Measurements from ENCODE around the gene VPS11. TPM values are rescaled to one million over a fixed set of nuclear protein-coding genes. Genes with fewer than 3 reads are reported as not detected.

VPS11 gene
- total RNA-seq, 1 donor: 24.6 TPM

DNA sequence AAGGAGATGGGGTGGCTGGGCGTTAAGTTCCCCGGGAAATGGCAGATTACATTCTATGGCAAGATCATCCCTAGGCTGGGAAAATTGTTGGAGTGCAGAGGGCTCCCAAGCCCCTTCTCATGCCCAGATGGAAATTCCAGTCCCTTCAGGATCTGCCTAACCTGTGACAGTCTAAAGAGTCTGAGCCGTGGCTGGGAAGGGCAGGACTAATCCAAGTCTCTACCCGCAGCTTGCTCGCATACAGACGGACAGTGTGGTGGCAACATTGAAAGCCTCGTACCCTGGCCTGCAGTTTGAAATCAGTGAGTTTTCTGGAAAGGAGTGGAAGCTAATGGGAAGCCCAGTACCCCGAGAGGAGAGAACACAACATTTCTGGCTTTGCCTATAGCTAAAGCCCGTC lies 20.8 kb downstream of the VPS11 start:
- DNase-seq (ENCODE audit: low read depth): no peak
- H3K4me3 ChIP-seq (ENCODE audit: low read depth, low read length): no peak overlapping the region
- TF ChIP-seq, protein P1, sequence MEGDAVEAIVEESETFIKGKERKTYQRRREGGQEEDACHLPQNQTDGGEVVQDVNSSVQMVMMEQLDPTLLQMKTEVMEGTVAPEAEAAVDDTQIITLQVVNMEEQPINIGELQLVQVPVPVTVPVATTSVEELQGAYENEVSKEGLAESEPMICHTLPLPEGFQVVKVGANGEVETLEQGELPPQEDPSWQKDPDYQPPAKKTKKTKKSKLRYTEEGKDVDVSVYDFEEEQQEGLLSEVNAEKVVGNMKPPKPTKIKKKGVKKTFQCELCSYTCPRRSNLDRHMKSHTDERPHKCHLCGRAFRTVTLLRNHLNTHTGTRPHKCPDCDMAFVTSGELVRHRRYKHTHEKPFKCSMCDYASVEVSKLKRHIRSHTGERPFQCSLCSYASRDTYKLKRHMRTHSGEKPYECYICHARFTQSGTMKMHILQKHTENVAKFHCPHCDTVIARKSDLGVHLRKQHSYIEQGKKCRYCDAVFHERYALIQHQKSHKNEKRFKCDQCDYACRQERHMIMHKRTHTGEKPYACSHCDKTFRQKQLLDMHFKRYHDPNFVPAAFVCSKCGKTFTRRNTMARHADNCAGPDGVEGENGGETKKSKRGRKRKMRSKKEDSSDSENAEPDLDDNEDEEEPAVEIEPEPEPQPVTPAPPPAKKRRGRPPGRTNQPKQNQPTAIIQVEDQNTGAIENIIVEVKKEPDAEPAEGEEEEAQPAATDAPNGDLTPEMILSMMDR (IDR thresholded peaks at IDR 0.05; ENCODE audit: insufficient read depth, low read depth, low read length): no peak

DNA sequence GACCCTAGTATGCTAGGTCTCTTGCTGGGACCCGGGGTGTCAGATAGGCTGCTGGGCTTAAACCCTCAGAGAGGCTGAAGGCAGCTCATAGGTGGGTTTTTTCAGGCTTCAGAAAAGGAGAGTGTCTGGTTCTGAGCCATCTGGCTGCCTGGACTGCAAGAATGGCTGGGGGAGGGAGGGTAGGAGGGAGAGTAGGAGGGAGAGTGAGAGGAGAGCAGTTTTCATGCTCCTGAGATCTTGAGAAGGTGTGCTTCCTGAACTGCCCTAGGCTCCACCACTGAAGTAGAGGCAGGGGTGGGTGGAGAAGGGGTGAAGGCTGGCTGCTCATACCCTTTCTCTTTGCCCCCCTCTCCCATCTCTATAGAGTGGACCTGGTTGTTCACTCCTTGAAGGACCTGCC lies 21.7 kb downstream of the VPS11 start:
- H3K4me3 ChIP-seq (ENCODE audit: low read depth, low read length): no peak overlapping the region
- DNase-seq (ENCODE audit: low read depth): no peak
- TF ChIP-seq, protein P1 (IDR thresholded peaks at IDR 0.05; ENCODE audit: insufficient read depth, low read depth, low read length): no peak

DNA sequence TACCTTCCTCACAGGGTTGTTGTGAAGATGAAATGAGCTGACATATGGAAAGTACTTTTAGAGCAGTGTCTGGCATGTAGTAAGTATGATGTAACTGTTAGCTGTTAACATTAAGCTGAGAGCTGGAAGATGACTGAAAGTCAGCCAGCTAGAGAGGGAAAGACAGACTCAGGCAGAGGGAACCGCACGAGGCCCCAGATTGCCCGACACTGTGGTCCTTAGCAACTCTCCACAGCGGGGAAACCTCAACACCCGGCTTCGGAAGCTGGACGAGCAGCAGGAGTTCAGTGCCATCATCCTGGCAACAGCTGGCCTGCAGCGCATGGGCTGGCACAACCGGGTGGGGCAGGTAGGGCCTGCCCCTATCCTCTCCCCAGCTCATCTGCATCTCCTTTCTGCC lies 23.6 kb downstream of the VPS11 start:
- TF ChIP-seq, protein P1 (IDR thresholded peaks at IDR 0.05; ENCODE audit: insufficient read depth, low read depth, low read length): no peak
- DNase-seq (ENCODE audit: low read depth): no peak
- no peak overlapping the region for H3K4me3 ChIP-seq (ENCODE audit: low read depth, low read length)

DNA sequence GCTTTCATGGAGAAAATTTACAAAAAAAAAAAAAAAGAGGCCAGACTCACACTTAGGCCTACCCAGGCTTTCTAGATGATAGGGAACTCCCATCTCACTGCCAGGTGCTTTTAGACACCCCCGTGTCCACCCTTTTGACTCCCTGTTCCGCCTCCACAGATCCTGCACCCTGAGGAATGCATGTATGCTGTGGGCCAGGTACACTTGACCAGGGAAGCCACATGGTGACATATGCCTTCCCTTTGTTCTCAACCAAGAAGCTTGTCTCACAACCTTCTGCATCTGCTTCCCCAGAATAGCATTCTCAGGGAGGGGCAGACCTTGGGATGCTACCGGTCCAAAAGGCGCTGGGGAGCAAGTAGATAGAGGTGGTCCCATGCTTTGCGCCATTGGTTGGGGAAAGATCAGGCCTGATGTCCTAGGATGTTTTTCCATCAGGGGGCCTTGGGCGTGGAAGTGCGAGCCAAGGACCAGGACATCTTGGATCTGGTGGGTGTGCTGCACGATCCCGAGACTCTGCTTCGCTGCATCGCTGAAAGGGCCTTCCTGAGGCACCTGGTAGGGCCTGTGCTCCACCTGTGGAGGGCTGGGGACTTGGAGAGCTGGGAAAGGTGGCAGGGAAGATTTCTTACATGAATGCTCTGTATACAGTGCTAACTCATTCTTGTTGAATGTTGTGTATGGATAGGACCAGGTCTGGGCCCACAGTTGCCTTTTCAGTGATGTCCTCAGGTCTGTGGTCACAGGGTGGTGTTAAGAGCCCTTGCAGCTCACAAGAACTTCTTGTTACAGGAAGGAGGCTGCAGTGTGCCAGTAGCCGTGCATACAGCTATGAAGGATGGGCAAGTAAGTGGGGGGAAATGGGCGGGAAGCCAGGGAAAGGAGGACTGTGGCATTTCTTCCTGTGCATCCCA lies 24.6 kb downstream of the VPS11 start:
- peak overlapping the region; percentile 80 for H3K4me3 ChIP-seq (ENCODE audit: low read depth, low read length)
- TF ChIP-seq, protein P1 (IDR thresholded peaks at IDR 0.05; ENCODE audit: insufficient read depth, low read depth, low read length): no peak
- DNase-seq (ENCODE audit: low read depth): no peak

DNA sequence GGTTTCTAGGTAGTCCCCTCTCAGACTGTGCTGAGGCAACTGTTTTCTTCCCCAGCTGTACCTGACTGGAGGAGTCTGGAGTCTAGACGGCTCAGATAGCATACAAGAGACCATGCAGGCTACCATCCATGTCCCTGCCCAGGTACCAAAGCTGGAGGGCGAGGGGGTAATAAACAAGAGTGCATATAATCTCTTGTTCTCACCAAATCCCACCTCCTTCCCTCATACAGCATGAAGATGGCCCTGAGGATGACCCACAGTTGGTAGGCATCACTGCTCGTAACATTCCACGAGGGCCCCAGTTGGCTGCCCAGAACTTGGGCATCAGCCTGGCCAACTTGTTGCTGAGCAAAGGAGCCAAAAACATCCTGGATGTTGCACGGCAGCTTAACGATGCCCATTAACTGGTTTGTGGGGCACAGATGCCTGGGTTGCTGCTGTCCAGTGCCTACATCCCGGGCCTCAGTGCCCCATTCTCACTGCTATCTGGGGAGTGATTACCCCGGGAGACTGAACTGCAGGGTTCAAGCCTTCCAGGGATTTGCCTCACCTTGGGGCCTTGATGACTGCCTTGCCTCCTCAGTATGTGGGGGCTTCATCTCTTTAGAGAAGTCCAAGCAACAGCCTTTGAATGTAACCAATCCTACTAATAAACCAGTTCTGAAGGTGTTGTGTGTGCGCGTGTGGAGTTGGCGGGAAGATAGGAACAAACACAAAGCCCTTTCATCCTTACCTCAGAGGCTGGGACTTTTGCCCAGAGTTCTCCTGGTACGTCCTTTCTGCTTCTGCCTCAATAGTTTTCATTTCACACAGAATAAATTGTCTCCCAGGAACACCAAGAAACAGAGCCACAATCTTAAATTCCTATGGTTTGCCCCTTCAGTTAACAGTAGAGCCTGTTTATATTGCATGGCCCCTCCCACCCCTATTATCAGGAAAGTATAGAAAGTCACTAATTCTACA lies 25.5 kb downstream of the VPS11 start:
- peak; percentile 29 for DNase-seq (ENCODE audit: low read depth)
- TF ChIP-seq, protein P1 (IDR thresholded peaks at IDR 0.05; ENCODE audit: insufficient read depth, low read depth, low read length): no peak

DNA sequence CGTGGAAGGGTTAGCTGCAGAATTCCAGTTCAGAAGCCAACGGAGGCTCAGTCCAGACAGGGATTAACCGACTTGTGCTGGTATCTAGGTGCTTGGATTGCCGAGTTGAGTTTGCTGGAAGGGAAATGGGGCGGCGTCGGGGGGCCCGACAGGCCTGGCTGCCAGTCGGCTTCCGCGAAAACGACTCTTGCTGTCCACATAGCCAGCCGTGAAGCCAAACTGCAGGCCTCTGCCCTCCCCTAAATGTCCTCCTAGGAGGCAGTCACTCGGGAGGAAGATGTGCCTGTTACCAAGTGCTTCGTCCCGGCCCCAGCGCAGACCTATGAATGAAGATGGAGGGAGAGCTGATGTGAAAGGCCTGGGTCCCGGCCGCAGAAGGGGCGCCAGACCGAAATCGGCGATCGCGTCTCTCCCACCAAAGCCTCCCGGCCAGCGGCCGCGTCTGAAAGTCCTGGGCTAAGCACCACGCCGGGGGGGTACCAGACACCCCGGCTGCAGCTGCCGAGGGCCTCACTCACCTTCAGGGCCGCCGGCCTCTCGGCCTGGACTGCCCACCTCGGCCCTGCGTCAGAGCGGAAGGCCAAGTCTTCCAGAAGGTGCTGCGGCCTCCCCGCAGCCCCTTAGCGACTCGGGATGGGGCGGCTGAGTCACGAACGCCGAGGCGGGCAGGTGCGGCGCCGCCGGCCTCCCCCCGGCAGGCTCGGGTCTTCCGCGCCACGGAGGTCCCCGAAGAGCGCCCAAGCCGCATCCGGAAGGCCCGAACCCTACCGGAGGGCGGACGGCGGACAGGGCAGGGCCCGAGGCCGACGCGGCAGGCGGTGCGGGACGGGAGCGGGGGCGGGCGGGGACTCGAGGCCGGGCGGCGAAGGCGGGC lies 26.6 kb downstream of the VPS11 start:
- peak; percentile 55 for DNase-seq (ENCODE audit: low read depth)
- TF ChIP-seq, protein P1 (IDR thresholded peaks at IDR 0.05; ENCODE audit: insufficient read depth, low read depth, low read length): no peak
- H3K4me3 ChIP-seq (ENCODE audit: low read depth, low read length): peak overlapping the region; percentile 80

More for the DNA sequence above, 25.5 kb downstream of the VPS11 start:
- H3K4me3 ChIP-seq (ENCODE audit: low read depth, low read length): peak overlapping the region; percentile 80
